DMS79 (cell line): Measurements from ENCODE around the gene CRYL1.
"Not testable (repeated sequence)": the region's sequence is repeated elsewhere in the genome, so short reads cannot be mapped to it uniquely, and the experiment has no call there.

Experiments used
- DNase-seq: peaks from one replicate; lab custom pipeline; 2025; lab: John Stamatoyannopoulos, UW

CRYL1 gene

DNA sequence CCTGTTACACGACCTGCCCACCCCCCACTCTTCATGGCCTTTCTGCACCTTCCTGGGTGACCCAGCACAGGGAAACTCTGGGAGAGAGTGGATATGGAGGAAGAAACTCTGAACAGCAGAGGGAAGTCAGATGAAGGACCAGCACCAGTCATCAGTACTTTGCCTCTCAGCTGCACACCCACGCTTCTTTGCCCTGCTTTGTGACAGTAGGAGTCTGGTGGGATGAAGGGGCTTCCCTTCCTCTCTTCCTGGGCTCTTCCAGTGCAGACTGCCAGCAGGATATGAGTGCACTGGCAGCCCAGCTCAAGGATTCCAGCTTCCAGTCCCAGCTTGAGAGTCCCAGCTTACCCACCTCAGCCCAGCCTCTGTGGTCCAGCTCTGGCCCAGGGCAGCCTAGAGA is 68.9 kb downstream of the CRYL1 start:
- no peak for DNase-seq

- DNase-seq, result no peak
Measured at GRCh38 chr13:20451397-20451796, 74.3 kb downstream of the CRYL1 start.

- DNase-seq, result no peak
Measured at GRCh38 chr13:20448470-20448869, 77.2 kb downstream of the CRYL1 start.

DNA sequence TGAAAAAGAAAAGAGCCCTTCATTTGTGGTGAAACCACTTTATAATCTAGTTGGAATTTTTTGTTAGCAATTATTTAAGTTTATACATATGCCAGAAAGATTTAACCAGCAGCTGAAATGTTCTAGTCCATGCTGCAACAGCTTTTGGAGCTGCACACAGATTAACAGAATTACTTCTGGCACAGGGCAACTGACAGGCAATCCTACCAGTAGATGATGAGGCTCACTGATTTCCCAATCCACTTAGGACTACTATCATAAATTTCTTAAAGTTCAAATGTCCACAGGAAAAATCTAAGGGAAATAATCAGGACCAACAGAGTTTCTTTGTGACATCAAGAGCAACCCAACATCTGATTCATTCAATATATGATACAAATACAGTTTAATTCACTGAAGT is 78.8 kb downstream of the CRYL1 start:
- DNase-seq, result no peak

DNA sequence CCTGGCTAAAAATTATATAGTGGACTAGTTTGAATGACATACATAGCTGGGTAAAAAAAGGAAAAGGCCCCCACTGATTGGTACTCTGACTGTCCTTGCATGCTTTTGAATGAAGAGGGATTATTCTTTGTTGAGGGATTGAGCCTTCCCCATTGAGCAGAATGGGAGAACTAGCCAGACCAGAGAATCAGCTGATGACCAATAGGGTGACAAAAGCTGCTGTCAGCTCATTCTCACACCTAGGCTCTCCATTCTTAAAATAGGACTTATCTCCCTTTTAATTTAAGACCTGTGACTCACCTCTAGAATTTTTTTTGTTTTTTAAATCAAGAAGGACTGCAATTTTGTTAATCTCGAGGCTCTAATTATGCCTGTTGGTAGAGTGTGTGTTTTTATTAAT is 79.3 kb downstream of the CRYL1 start:
- DNase-seq, result no peak

DNA sequence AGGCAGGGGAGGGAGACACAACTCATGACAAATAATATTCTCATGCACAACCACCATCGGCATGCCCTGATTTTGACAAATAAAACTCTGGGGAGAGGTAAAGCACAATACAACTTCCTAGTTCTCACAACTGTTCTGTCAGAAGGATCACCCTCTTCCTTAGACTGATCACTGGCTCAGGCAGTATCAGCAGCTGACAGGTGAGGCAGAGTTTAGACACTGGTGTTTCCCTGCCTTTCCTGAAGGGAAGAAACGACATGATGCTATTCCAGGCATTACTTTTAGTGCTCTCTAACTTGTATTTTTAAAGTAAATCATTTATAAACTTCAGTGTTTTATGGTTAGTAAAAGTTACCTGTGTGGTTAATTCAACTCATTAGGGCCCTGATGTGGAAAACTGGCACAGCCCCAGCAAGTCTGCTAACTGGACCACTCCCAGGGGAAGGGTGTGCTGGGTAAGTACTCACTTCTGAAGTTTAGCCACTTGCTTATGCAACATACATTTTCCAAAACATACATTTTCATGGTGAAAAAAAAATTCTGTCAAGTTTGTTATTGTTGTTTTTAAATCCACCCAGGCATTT is 82.8 kb downstream of the CRYL1 start:
- DNase-seq, result no peak

DNA sequence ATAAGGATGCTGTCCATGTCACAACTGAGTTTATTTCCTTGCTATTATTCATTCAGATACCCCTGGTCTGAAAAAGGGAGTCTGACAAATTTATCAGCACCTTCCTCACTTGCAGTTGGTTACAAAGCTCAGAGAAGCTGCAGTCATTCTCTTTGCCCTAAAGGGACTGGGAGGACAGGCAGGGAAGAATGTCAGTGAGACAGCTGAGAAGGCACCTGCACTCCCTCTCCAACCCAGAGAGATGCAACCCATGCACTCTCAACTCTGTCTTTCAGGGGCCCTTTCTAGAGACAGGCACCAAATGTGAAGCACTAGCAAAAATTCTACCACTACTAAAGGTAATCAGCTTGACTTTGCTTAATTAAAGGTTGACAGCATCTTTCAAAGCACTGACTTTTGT is 83.3 kb downstream of the CRYL1 start:
- no peak for DNase-seq

- no peak for DNase-seq
Measured at GRCh38 chr13:20441879-20442278, 83.8 kb downstream of the CRYL1 start.

- no peak for DNase-seq
Measured at GRCh38 chr13:20441056-20441455, 84.6 kb downstream of the CRYL1 start.

DNA sequence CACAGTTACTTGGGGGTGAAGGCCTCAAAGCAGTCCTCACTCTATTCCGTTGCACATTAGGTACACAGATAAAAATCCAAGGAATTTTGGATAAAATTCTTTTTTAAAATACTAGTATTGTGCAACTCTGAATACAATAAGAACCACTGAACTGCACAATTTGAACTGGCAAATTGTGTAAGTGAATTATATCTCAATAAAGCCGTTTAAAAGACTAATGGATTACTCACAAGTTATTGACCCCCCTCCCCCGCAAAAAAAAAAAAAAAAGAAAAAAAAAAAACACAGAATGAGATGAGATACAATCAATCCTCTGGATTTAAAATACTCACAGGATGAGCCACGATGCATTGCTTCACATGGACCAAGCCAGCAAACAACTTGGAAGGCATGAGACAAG is 86.4 kb downstream of the CRYL1 start:
- no peak for DNase-seq

GRCh38 chr13:20438801-20439200 is 86.9 kb downstream of the CRYL1 start:
- DNase-seq, result no peak

- DNase-seq, result no peak
Measured at GRCh38 chr13:20436505-20436904, 89.2 kb downstream of the CRYL1 start.

DNA sequence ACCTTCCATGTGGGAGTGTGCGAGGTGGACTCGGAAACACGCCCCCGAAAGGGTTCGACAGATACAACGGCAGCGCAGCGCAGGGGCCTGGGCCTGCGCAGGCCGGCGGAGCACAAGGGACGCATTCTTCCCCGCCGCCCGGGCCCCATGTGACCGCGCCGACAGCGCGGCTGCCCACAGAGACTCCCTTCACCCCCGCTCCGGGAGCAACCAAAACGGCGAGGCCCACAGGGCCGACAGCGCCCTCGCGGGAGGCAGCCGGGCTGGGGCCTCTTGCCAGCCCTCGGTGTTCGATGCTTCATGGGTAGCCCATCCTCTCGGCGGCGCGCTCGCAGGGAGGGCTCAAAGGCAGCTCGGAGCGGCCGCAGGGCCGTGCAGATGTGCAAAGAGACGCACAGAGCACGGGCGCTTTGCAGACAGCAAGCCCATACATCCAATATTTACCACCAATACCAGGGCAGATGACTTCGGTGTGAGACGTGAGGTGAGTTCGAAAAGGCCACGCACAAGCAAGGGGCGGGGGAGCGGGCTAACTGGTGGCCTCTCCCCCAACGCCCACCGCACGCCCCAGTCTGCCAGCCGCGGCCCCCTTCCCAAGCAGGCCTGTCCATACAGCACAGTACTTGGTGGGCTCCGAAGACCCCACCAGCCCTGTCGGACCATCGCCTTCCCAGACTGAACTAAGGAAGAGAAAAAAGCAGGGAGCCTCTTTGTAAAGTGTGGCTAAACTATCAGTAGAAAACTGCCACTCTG is 89.9 kb downstream of the CRYL1 start:
- no peak for DNase-seq

- not testable (repeated sequence) for DNase-seq
Measured at GRCh38 chr13:20434210-20434609, 91.4 kb downstream of the CRYL1 start.

GRCh38 chr13:20431687-20432384 is 93.8 kb downstream of the CRYL1 start:
- DNase-seq, result no peak

GRCh38 chr13:20431080-20431479 is 94.6 kb downstream of the CRYL1 start:
- no peak for DNase-seq

DNA sequence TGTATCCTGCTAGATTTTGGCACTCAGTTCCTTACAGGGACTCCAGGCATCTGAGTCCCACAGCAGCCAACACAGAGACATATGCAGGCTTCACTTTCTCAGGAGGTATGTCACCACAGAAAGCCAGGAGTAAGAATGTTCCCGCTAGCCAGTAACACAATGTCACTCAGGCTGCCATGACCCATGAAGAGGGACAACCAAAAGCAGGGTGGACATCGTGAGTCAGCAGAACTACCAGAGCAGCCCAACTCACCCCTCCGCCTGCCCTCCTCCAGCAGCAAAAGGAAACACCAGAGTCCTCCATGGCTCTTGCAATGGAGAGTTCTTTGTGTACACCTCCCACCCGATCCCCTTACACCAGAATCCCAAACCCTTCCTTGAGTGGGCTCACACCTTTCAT is 95.4 kb downstream of the CRYL1 start:
- no peak for DNase-seq

GRCh38 chr13:20429682-20430081 is 96.0 kb downstream of the CRYL1 start:
- no peak for DNase-seq

DNA sequence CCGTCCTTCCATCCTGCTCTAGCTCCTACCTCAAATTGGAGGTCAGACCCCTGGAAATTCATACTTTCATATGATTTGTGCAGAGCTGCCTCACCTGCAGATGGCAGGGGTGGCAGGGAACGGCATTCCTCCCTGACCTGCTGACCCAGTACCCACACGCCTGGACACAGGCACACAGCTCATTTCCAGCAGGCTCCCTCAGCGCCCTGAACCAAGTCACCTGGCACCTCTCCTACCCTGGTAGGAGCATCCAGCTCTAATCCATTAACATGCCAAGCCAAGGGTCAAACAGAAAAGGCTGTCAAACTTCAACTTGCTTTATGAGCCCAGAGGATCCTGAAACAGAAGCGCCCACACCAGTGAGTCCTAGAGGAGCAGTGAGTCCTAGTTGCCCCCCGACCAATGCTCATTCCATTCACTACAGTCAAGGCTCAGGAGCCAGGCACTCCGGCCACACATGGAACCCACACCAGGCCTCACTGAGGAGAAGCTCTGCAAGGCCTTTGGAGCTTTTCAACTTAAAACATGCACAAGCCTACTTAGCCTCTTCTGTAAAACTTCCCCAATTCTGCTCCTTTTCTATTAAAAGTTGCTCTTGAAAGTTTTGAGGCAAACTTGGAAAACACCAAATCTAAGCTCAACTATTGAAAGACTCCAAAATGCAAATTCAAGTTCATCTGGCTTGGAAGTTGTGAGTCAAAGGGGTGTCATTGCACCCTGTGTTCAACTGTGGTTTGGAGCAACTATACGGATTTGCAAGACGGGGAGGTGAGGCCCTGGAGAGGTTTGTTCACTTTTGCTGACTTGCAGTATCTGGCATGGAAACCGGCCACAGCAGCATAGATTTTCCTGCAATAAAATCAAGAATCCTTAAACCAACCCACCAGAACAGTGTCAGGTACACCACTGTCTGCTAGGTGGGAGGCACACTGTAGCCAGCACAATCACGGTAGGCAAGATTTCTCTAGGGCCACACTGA is 96.7 kb downstream of the CRYL1 start:
- DNase-seq, result no peak

DNA sequence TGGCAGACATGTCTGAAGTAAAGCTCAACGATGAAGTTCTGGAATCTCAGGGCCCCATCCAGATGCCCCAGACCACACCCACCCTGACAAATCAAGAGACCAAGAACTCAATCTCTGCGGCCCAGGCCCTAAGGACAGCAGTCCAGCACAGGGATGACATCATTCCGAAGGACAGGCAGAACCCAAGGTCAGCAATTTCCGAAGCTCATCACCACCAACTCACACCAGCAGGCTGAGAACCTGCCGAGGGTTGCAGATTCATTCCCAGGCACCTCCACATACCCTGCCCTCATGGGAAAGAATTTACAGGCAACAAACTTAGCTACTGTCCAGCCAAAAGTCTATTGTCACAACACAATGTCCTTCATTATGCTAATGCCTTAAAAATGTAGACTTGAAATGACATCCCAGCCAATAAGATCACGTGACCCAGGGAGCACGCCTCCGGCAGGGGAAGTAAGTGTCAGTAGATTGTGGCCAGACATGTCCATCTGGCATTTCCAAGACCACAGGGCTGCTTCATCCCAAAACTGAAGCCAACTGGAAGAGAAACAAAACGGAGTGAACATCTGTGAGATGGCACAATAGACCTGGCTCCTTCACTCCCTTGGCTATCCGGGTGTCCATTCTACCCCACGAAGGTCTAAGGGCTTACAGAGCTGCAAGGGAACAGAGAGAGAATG is 98.8 kb downstream of the CRYL1 start:
- DNase-seq, result no peak

DNA sequence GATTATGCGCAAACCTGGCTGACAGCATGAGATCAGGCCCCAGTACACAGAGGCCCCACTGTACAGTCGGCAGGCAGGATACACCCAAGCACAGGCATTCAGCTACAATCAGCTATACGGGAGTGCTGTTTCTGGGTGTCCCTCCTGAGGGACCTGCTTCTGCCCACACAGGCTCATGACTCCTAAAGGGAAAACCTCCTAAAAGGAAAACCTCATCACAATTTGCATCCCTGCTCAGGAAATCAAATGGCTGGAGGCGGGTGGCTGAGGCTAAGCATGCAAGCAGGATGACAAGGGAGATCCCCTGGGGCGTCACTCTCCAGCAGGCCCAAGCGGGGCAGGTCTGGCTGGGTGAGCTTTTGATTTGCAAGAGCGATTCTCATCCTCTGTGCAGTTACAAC is 99.8 kb downstream of the CRYL1 start:
- no peak for DNase-seq

GRCh38 chr13:20424949-20425348 is 100.7 kb downstream of the CRYL1 start:
- DNase-seq, result no peak
